Omental fat pad (tissue), 4 donors: Measurements from ENCODE around the gene PEX5L. TPM values are rescaled to one million over a fixed set of nuclear protein-coding genes. Genes with fewer than 3 reads are reported as not detected.

ENCODE experiments used
- ATAC-seq: fragments of 150-250 bp; one replicate; pipeline ENCODE4 v1.9.1; 2016; ENCODE audit warnings: mild to moderate bottlenecking, moderate library complexity; ENCODE audit not compliant: low FRiP score
- DNase-seq: peaks from one replicate; pipeline ENCODE4 v3.0.0-alpha.2; 2019; ENCODE audit warnings: low spot score
- CTCF ChIP-seq, 3 donors: fragments of 450-650 bp; IDR thresholded peaks; one replicate each; pipeline ENCODE4 v1.5.1; 2016 to 2017; ENCODE audit warnings: antibody characterized with exemption in 3 of 3, mild to moderate bottlenecking in 3 of 3, moderate library complexity in 2 of 3
- total RNA-seq, 4 donors: library from RNA; depleted of rRNA; stranded (reverse); fragments of >200 nt; gene quantifications; one replicate each; pipeline ENCODE4 v1.1.0, GENCODE V29; 2016

PEX5L gene
- total RNA-seq, 4 donors from 2014 or later = 0.72 to 6.3 (median 1.1) TPM; not detected in 1

DNA sequence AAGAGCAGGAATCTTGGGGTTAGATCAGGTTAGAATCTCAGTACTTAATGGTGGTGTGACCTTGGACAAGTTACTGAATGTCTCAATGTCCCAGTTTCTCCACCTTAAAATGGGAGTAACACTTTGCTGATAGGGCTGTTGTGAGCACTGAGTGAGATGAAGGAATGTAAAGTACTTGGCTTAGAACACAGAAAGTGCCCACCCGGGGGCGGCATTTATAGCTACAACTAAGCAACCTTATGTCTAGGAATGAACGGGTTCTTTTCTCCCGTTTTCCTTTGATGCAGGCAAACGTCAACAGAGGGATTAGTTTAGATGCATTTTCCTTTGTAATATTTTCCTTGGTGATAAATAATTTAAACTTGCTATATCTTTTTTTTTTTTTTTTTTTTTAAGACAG is 207.3 kb downstream of the PEX5L start:
- ATAC-seq (peak; percentile 41), DNase-seq (no peak)
- no peak for TF ChIP-seq CTCF (IDR thresholded peaks at IDR 0.05)

GRCh38 chr3:179828738-179829137 is 208.0 kb downstream of the PEX5L start:
- no peak for TF ChIP-seq CTCF (IDR thresholded peaks at IDR 0.05)
- no peak for ATAC-seq
- no peak for DNase-seq

- ATAC-seq (no peak), DNase-seq (no peak)
- no peak for TF ChIP-seq CTCF (IDR thresholded peaks at IDR 0.05)
Measured at GRCh38 chr3:179826247-179826637, 210.5 kb downstream of the PEX5L start.

DNA sequence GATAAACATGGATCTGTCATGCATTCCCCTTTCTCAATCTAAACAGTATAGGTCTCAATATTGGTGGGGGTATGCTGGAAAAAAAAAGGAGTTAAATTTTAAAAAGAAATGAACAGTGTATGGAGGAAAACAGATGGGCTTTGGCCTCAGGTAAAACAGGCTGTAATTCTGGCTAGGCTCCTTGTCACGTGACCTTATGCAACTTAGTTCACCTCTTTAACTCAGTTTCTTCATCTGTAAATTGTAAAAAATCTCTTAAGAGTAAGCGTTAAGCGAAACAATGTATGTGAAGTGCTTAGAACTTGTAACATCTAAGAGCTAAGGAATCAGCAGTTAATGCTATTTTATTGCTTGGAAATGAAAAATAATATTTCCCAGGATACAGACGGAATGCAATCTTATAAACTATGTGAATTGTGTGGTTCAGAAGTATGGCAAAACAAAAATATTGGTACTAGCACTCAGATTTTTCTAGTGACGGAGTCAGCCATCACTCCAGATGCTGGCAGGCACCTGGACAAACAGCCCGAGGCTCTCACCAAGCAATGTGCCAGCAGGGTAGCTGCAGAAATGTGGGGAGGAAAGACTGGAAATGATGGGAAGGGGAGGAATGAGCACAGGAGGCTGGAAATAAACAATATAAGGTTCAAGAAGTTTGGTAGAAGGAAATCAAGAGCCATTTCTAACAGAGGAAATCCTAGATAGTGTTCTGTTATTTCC is 211.1 kb downstream of the PEX5L start:
- ATAC-seq = no peak
- DNase-seq = no peak

DNA sequence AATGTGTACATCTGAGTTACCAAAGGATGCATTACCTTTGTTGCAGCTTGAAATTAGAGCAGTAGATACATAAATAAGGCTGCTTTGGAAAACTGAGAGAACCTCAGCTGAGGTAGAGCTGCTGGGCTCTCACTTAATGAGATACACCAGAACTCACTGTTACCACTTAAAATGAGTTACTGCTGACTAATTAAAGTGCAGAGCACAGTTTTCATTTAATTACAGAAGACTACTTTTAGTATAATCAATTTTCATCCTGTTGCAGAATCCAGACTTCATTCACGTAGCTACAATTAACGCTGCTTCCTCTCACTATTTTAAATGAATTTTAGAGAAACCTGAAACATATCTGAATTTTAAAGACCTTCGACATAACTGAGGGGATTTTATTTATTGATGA is 214.4 kb downstream of the PEX5L start:
- TF ChIP-seq CTCF (IDR thresholded peaks at IDR 0.05) = no peak
- no peak for ATAC-seq

More for the DNA sequence above, 211.1 kb downstream of the PEX5L start:
- no peak for TF ChIP-seq CTCF (IDR thresholded peaks at IDR 0.05)

DNA sequence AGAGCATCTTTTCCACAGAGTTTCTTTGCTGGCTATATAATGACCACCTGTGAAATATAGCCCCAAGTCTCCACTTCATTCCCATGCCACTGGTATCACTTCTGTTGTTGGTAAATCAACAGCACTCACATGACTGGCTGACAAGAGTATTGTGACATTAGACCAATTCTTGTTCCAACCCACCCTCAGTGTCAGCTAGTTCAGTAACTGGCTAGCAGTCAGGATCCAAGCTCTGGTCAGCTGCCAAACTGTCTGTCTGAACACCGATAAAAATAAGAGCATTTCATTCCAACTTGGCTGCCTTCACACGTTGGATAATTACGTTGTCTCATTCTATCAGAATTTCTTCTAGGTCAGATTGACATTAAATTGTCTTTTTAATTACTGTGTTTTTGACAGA is 217.4 kb downstream of the PEX5L start:
- ATAC-seq (no peak), DNase-seq (no peak)
- TF ChIP-seq CTCF (IDR thresholded peaks at IDR 0.05) = no peak

More for the DNA sequence above, 214.4 kb downstream of the PEX5L start:
- no peak for DNase-seq

GRCh38 chr3:179812096-179812382 is 224.7 kb downstream of the PEX5L start:
- no peak for ATAC-seq
- DNase-seq = no peak
- TF ChIP-seq CTCF (IDR thresholded peaks at IDR 0.05) = no peak
